GM21390 (cell line): ENCODE measurements around the gene KRTAP15-1.

Experiments used
- ATAC-seq: cut with Tn5 transposase; IDR thresholded peaks from one replicate; pipeline ENCODE4 v1.9.1; 2021; ENCODE audit not compliant: unreplicated experiment

Gene KRTAP15-1

DNA sequence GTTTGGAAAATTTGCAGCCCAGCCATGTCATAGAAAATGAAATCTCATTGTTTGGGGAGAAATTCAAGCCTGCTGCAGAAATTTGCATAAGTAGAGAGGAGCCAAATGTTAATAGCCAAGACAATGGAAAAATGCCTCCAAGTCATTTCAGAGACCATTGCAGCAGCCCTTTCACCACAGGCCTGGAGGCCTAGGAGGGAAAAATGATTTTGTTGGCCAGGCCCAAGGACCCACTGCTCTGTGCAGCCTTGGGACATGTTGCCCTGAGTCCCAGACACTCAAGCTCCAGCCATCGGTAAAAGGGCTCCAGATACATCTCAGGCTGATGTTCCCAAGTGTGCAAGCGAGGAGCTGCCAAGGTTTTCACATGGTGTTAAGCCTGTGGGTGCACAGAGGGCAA, 46.1 kb downstream of the KRTAP15-1 start:
- ATAC-seq = no peak

DNA sequence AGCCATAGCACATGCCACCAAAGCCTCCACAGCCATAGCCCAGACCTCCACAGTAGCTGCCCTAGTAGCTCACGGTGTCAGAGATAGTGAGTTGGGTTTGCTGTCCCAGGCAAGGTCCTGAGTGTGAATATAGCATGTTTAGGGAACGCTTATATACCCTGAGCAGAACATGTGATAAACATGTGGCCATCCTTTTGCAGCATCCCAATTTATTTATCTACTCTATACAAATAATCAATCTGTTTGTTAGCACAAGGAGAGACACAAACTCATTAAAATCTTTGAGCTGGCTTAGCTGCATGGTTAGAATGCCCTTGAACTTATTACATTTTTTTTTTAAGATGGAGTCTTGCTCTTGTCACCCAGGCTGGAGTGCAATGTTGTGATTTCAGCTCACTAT, 47.3 kb downstream of the KRTAP15-1 start, which contains the start of gene KRTAP19-2:
Gene KRTAP19-2 (minus strand): TSS at position 101 of the 400 bp plus-strand sequence. CDS start 88 bp downstream, at position 13.
- no peak for ATAC-seq
